GM19193 (cell line): Measurements from ENCODE around the gene SLC35E4.

Source experiments
- POLR2A ChIP-seq: IDR thresholded peaks from 4 replicates; pipeline ENCODE4 v1.6.1; 2011; ENCODE audit not compliant: insufficient read depth, insufficient read length; ENCODE audit errors: extremely low read depth

SLC35E4 gene

DNA sequence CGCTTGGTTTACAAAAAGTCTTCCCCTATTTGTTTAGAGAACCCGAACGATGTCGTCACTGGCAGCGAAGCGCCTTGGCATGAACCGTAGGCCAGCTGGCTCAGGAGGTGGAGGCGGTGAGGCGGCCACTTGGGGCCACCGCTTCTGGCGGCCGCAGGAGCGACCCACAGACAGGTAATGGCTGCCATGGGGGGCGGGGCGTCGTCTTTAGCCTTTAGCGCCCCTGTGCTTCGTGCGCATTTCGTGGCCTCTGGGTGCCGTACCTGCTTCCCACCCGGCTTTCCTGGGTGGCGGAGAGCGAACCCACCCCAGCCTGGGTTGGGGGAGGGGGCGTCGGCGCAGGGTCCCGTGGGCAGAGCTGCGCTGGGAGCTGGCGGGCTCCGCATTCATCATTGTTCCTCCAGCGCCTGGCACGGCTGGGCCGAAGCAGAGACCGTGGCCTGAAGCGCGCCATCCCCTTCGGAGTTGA, 58.6 kb downstream of the SLC35E4 start:
- TF ChIP-seq POLR2A, result no peak

DNA sequence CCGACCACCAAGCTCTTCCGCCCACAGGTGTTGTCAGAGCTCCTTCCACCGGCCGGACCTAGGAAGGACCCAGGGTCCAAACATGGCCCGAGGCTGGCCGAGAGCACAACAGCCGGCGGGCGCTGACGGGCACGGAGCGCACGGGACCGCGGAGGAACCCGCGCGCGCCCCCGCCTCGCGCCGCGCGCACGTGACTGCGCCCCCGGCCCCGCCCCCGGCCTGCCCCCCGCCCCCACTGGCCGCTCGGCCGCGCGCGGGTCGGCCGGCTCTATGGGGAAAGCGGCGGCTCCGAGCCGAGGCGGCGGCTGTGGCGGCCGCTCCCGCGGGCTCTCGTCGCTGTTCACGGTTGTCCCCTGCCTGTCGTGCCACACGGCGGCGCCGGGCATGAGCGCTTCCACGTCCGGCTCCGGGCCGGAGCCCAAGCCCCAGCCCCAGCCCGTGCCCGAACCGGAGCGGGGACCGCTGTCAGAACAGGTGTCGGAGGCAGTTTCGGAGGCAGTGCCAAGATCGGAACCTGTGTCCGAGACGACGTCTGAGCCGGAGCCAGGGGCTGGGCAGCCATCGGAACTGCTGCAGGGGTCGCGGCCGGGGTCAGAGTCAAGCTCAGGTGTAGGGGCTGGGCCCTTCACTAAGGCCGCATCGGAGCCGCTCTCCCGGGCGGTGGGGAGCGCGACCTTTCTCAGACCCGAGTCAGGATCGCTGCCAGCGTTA, 59.2 kb downstream of the SLC35E4 start, which contains the start of gene OSBP2:
Gene OSBP2, plus strand, starts transcription at position 235 of the 711 bp plus-strand sequence. Its CDS starts 36 bp downstream, at position 271.
- TF ChIP-seq POLR2A, result no peak

DNA sequence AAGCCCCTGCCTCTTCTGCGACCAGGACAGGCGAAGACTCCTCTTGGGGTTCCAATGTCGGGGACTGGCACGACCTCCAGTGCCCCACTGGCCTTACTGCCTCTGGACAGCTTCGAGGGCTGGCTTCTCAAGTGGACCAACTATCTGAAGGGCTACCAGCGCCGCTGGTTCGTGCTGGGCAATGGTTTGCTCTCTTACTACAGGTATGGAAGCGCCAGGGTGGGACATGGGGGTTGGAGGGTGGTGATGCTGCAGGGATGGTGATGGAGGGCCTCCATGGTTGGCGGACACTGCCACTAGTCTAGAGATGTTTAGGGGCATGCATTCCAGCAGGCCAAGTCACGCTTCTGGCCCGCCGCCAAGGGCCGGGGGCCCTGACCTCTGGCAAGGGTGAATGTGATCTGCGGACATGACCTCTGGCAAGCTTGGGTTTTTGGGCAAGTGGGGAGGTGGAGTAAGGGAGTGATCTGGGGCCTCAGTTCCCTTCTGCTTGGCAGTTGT, 59.8 kb downstream of the SLC35E4 start:
- TF ChIP-seq POLR2A, result no peak

DNA sequence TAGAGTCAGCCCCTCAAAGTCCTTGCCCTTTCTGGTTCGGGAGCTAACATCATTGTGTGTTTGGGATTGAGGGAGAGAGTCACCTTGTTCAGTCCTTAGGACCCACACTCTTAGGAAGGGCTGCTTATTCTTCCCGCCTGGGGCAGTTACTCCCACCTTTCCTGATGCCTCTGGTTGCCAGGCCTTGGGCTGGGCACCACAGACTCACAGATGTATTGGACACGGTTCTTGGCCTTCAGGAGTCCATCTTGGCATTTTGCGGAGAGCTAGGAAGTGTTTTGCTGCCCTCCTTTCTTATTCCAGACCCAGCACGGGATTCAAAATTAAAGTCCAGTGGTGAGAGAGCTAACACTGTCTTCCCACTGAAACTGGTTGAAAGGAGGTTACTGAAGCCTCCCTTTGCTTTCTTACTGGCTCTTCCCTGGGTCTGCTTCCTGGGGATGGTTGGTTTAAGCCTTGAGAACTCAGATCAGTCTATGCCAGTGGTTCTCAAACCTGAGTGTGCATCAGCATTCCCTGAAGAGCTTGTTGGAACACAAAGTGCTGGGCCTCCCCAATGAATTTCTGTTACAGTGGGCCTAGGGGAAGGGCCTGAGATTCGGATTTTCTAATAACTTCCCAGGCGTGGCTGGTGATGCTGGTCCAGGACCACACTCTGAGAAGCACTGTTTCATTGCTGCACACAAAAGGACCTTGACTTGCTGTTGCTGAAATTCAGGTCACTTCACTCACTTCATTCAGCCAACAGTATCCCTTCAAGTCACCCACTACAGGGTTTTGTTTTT, 60.5 kb downstream of the SLC35E4 start:
- no peak for TF ChIP-seq POLR2A
